ENCODE results near the gene RCBTB1.
"Not testable (repeated sequence)": the region's sequence is repeated elsewhere in the genome, so short reads cannot be mapped to it uniquely, and the experiment has no call there.

Gene RCBTB1

DNA sequence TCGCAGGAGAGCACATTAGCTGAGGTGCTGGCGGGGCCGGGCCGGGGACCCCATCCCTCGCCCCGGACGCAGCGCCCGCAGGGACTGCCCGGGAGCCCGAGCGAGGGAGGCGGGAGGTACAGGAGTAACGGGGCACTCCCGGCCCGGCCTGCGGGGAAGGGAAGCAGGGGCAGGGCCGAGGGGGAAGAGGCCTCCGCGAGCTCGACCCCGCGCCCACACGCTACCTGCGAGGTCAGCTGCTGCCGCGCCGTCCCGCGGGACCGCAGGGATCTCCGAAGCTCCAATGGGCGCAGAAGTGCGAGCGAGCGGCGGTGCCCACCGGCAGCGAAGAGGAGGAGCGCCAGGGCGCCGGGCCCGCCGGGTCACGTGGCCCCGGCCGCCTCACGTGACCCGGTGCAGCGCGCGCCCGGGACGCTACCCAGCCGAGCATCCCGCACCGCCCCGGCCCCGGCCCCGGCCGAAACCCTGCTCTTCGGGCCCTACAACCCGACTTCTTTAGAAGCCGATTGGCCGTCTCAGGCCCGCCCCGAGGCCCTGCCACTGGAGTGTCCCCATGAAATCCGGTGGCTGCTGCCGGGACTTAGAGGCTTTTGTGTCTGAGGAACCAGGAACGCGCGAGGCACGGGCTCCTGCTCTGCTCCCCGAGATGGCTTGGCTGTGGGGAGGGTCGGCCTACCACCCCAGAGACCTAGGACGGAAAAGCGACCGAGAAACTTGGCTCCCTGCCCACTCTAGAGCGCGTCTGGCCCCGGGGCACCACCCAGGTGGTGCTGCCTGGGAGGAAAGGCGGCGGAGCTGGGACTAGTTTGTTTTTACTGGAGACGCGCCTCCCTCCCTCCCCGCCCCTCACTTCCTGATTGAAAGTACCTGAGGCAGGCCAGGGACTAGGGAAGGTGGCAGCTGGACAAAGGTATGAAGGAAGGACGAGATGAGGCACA, at the start of gene RCBTB1:
RCBTB1 (minus strand) TSS at position 339 of the 938 bp plus-strand sequence. CDS start 18,279 bp downstream, outside the sequence.
- DNase-seq = peak; percentile 52

GRCh38 chr13:49633710-49634109, 48.4 kb upstream of the RCBTB1 start:
- DNase-seq = no peak

DNA sequence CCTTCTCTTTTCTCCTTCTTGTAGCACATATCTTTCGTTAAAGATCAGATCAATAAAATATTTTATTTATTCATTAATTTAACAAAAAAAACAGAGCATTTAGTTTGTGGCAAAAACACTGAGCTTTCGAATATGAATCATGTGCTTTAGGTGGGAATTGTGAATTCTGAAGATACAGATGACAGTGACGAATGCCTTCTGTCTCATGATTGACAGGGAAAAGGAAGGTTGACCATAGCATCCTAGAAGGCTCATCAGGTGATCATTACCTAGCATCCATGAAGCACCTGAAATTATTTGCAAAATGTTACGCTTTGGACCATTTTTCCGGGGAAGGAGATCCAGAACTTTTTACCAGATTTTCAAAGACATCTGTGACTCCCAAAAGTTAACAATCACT, 46.8 kb upstream of the RCBTB1 start:
- DNase-seq = no peak

DNA sequence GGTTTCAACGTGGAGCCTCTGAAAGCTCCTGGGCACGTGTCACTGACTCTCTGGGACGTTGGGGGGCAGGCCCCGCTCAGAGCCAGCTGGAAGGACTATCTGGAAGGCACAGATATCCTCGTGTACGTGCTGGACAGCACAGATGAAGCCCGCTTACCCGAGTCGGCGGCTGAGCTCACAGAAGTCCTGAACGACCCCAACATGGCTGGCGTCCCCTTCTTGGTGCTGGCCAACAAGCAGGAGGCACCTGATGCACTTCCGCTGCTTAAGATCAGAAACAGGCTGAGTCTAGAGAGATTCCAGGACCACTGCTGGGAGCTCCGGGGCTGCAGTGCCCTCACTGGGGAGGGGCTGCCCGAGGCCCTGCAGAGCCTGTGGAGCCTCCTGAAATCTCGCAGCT, 45.2 kb upstream of the RCBTB1 start:
- no peak for DNase-seq

DNA sequence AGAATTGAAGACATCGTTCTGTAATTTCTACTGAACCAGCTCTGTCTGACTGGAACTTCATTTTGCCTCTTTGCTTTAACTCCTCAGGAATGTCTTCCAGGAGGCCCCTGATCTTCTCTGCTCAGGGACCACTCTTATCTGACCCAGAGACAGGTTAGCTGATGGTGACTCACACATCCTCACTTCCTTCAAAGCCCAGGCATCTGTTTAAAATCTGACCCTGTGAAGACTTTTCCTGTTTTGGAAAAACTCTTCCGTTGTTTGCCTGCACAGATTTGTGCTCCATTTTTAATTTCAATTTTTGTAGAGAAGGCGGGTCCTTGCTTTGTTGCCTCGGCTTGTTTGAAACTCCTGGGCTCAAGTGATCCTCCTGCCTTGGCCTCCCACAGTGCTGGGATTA, 44.6 kb upstream of the RCBTB1 start:
- DNase-seq = no peak

- DNase-seq = no peak
Observed at GRCh38 chr13:49629196-49629938, 44.0 kb upstream of the RCBTB1 start.

DNA sequence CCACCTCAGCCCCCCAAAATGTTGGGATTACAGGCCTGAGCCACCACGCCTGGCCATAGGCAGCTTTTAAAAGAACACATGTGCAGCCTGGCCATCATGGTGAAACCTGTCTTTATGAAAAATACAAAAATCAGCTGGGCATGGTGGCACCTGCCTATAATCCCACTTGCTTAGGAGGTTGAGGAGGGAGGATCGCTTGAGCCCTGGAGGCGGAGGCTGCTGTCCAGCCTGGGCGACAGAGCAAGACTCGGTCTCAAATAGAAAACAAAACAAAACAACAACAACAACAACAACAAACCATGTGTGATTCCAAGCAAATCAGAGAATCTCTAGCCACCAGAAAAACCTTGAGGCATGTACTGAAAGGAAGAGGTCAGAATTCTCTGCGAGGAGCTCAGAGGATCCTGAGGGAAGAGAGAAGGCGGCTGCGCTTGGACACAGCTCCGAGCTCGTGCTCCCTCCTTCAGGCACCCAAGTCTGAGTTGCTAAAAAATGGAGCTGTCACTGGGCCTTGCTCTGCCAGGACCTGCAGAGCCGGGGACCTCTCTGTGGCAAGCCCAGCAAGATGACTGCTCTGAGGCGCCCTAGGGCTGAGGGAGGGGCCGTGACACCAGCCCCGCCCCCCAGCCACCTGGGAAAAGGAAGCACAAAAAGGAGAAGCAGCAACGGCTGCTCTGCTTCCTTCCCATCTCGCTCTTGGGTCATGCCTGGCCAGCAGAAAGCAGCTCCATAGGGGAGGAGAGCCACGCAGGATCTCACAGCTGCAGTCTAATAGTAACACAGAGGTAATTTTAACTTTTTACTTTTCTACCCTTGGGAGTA, 42.7 kb upstream of the RCBTB1 start, which contains the start of gene ARL11:
ARL11 (plus strand) TSS at position 677 of the 822 bp plus-strand sequence. CDS start 1,941 bp downstream, outside the sequence.
- DNase-seq = peak; percentile 14

- no peak for DNase-seq
Observed at GRCh38 chr13:49625392-49626079, 40.2 kb upstream of the RCBTB1 start.

GRCh38 chr13:49624229-49624628, 38.9 kb upstream of the RCBTB1 start:
- no peak for DNase-seq

GRCh38 chr13:49622174-49622946, 37.0 kb upstream of the RCBTB1 start:
- no peak for DNase-seq

- DNase-seq = no peak
Observed at GRCh38 chr13:49620170-49620621, 34.8 kb upstream of the RCBTB1 start.

DNA sequence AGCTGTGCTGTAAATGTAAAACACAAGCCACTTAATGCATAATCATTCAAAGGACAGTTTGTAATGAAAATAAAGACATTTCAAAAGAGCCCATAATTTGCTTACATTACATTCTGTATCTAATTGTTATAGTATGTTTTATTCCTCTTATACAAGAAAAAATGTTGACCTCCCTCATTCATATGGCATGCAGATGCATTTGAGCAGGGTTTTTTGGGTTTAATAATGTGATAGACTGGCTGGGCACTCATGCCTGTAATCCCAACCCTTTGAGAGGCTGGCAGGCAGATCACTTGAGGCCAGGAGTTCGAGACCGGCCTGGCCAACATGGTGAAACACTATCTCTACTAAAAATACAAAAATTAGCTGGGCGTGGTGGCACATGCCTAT, 31.3 kb upstream of the RCBTB1 start:
- DNase-seq = no peak

- no peak for DNase-seq
Observed at GRCh38 chr13:49615836-49616675, 30.7 kb upstream of the RCBTB1 start.

GRCh38 chr13:49612042-49612441, 26.7 kb upstream of the RCBTB1 start:
- not testable (repeated sequence) for DNase-seq

DNA sequence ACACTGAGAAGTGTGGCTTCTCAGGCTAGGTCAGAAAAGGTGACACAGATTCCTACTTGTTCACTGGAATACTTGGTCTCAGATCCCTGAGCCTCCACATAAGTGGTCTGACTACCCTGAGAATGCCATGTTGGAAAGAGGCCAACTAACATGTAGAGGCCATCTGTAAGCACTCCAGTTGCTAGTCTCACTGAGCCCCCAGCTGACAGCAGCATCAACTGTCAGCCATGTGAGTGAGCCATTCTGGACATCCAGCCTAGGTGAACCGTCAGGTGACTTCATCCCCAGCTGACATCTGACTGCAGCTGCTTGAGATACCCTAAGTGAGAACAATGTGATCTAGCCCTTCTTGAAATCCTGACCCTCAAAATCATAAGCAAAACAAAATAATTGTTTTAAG, 24.8 kb upstream of the RCBTB1 start:
- DNase-seq = no peak

- no peak for DNase-seq
Observed at GRCh38 chr13:49608651-49609331, 23.4 kb upstream of the RCBTB1 start.

DNA sequence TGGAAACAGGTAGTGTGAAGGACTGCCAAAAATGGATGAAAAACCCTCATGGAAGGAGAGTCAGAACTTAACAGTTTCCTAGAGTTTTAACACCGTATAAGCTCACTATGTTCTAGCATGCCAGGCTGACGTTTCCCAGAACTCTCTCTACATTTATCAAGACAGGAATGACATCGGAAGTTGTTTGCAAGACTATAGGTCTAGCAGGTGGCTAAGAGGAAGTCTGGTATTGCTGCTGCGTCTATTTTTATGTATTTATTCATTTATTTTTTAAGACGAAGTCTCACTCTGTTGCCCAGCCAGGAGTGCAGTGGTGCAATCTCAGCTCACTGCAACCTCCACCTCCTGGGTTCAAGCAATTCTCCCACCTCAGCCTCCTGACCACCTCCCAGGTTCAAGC, 22.4 kb upstream of the RCBTB1 start:
- DNase-seq = no peak

DNA sequence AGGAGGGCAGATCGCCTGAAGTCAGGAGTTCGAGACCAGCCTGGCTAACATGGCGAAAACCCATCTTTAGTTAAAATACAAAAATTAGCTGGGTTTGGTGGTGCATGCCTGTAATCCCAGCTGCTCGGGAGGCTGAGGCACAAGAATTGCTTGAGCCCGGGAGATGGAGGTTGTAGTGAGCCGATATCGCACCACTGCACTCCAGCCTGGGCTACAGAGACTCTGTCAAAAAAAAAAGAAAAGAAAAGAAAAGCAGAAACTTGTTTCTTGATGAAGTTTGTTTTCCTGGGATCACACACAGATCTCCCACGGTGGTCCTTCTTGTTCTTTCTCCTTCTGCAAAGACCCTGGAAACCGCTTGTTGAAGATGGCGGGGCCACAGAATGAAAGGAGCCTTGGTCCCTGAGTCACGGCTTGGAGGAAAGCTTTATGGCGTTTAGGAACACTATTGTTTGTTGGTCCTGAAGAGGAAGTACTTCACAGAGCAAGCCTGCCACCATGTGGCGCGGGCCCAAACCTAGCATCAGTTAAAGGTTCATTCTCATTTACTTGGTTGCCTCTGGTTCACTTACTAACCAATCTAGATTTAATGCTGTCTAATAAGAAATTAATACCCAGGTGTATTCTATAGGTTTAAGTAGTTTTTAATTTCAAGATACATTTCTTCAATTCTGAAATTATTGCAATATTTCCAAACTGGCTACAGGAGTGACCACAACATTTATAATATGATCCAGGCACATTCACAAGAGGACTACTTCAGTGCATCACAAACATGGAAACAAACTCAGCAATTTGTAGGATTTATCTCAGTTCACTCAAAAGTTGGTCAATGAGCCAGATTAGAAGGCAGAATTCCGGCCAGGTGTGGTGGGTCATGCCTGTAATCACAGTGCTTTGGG, 21.6 kb upstream of the RCBTB1 start:
- peak; percentile 72 for DNase-seq

GRCh38 chr13:49604570-49604969, 19.2 kb upstream of the RCBTB1 start:
- no peak for DNase-seq
